ENCODE measurements around the gene ANKRD36C.
"Not testable (repeated sequence)": the region's sequence is repeated elsewhere in the genome, so short reads cannot be mapped to it uniquely, and the experiment has no call there.

The ANKRD36C gene

GRCh38 chr2:95796249-95797099, 195.2 kb downstream of the ANKRD36C start:
- FAIRE-seq: not testable (repeated sequence)

GRCh38 chr2:95793970-95794369, 197.7 kb downstream of the ANKRD36C start:
- FAIRE-seq: not testable (repeated sequence)

- peak; percentile 93 for FAIRE-seq
Measured at GRCh38 chr2:95790180-95790579, 201.4 kb downstream of the ANKRD36C start.

DNA sequence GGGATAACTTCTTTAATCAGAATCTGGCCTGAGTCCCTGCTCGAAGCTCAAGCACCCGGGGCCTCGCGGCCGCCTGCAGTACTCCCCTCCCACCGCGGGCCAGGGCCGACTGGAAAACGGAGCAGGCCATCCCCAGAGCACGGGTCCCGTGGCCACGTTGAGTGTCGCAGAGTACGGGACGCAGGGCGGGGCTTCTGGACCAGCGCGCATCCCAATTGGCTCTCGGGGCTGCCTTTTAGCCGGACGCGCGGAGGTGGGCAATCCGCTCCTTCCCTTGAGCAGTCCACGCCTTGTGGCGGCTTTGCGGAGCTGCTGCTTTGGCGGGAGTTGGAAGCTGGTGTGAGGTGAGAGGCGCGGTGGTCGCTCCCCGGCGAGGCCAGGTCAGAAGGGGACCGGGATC, 202.2 kb downstream of the ANKRD36C start:
- FAIRE-seq: not testable (repeated sequence)

DNA sequence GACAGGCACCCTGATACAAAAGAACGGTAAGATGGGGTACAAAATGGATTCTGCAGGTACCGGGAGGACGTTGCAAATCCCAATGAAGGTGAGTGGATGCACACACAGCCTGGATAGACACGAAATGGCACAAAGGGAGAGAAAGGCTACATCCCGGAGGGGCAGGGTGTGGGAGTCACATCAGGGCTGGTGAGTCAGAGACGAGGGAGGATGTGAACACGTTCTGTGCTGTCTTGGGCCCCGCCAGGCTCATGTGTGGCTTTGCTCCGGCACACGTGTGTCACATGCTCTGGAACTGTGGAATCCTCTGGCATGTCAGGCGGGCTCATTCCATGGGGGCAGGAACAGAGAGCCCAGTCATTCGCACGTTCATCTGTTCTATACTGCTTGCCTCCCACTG, 203.0 kb downstream of the ANKRD36C start:
- FAIRE-seq: not testable (repeated sequence)
